Endothelial cell of umbilical vein (primary cell): Measurements from ENCODE around the gene SWT1. TPM values are rescaled to one million over a fixed set of nuclear protein-coding genes. Genes with fewer than 3 reads are reported as not detected.

Experiments used
- BruUV-seq: library from RNA; stranded (reverse); fragments of 400-500 nt; replicated peaks from 2 replicates; lab custom pipeline; 2021; lab: Mats Ljungman, UMichigan
- CTCF ChIA-PET: fragments of 300-600, 350-600 bp; sonication (Branson Sonifier 250); formaldehyde crosslinking; loops from one replicate; lab custom pipeline; 2021; ENCODE audit warnings: antibody characterized with exemption, inconsistent platforms; lab: Charles Lee
- POLR2A ChIA-PET: fragments of 300-600, 350-600 bp; sonication (Branson Sonifier 250); formaldehyde crosslinking; loops from one replicate; lab custom pipeline; 2021; ENCODE audit warnings: antibody characterized with exemption, inconsistent platforms; lab: Charles Lee
- DNase-seq: peaks from one replicate; pipeline ENCODE4 v3.0.0-alpha.2; 2011; ENCODE audit warnings: low read depth, low spot score
- FAIRE-seq: peaks from 2 replicates; lab custom pipeline; 2011; peaks lifted over from hg19 to GRCh38; lab: Jason Lieb, UNC
- H2AFZ ChIP-seq: 2 replicates; pipeline ENCODE4 v1.6.0; 2012; ENCODE audit warnings: low read depth, low read length, control low read depth, inconsistent platforms
- H3K27ac ChIP-seq: 2 replicates; pipeline ENCODE4 v1.5.1; 2011; ENCODE audit warnings: low read depth, mild to moderate bottlenecking, control low read depth, low read length, moderate library complexity; ENCODE audit not compliant: insufficient read depth
- H3K27me3 ChIP-seq, 2 experiments: 2 replicates each; pipeline versions ENCODE4 v1.6.0 to v1.6.1; 2011; ENCODE audit warnings: low read length in 2 of 2, mixed read lengths in 1 of 2; ENCODE audit not compliant: control insufficient read depth in 2 of 2, insufficient read depth in 2 of 2
- H3K36me3 ChIP-seq, 2 experiments: 2 replicates in 1 of 2; 3 replicates in 1 of 2; pipeline ENCODE4 v1.5.1; 2011; ENCODE audit warnings: low read length in 2 of 2, mild to moderate bottlenecking in 1 of 2, moderate library complexity in 1 of 2; ENCODE audit not compliant: control insufficient read depth in 2 of 2, insufficient read depth in 2 of 2; ENCODE audit errors: extremely low read depth in 1 of 2
- H3K4me1 ChIP-seq: 3 replicates; pipeline ENCODE4 v1.5.1; 2011; ENCODE audit warnings: mild to moderate bottlenecking, low read length; ENCODE audit not compliant: control insufficient read depth, insufficient read depth; ENCODE audit errors: extremely low read depth
- H3K4me2 ChIP-seq: 2 replicates; pipeline ENCODE4 v1.6.1; 2011; ENCODE audit warnings: low read length, control low read depth, mixed read lengths; ENCODE audit not compliant: insufficient read depth
- H3K4me3 ChIP-seq, 3 experiments: fragments of 200-600 bp in 1 of 3; sonication (generic), shearing (Covaris generic) in 1 of 3; replicated peaks in 1 of 3; 2 replicates each; pipeline ENCODE4 v1.5.1; 2011 to 2016; ENCODE audit warnings: control low read depth in 3 of 3, low read length in 3 of 3, mild to moderate bottlenecking in 2 of 3, inconsistent platforms in 1 of 3, low read depth in 1 of 3, moderate library complexity in 1 of 3; ENCODE audit not compliant: insufficient read depth in 1 of 3
- H3K79me2 ChIP-seq: 2 replicates; pipeline ENCODE4 v1.6.0; 2012; ENCODE audit warnings: low read length, inconsistent platforms; ENCODE audit not compliant: control insufficient read depth, insufficient read depth
- H3K9ac ChIP-seq: replicated peaks from 2 replicates; pipeline ENCODE3; 2011; ENCODE audit warnings: low read length, control low read depth; ENCODE audit not compliant: insufficient read depth; ENCODE audit errors: extremely low read depth
- H3K9me1 ChIP-seq: replicated peaks from 3 replicates; pipeline ENCODE4 v1.6.0; 2011; ENCODE audit warnings: mild to moderate bottlenecking, low read length; ENCODE audit not compliant: control insufficient read depth, insufficient read depth; ENCODE audit errors: extremely low read depth
- H3K9me3 ChIP-seq: replicated peaks from 2 replicates; pipeline ENCODE4 v1.5.1; 2012; ENCODE audit warnings: low read length, inconsistent platforms; ENCODE audit not compliant: control insufficient read depth, insufficient read depth
- H4K20me1 ChIP-seq: replicated peaks from 2 replicates; pipeline ENCODE3; 2011; ENCODE audit warnings: mild to moderate bottlenecking, low read length; ENCODE audit not compliant: control insufficient read depth, insufficient read depth; ENCODE audit errors: extremely low read depth
- EZH2 ChIP-seq: IDR thresholded peaks from 2 replicates; pipeline ENCODE4 v1.6.1; 2012; ENCODE audit warnings: borderline replicate concordance, low read depth, mild to moderate bottlenecking, moderate library complexity, low read length, inconsistent platforms; ENCODE audit not compliant: severe bottlenecking
- FOS ChIP-seq: IDR thresholded peaks from 2 replicates; pipeline ENCODE4 v1.6.1; 2011; ENCODE audit warnings: mild to moderate bottlenecking, low read length, moderate library complexity, borderline replicate concordance; ENCODE audit not compliant: insufficient read depth
- GATA2 ChIP-seq: IDR thresholded peaks from 2 replicates; pipeline ENCODE4 v1.7.0; 2011; ENCODE audit warnings: low read depth, mild to moderate bottlenecking, moderate library complexity, mixed read lengths, low read length; ENCODE audit not compliant: insufficient read length, insufficient read depth
- JUN ChIP-seq: IDR thresholded peaks from 2 replicates; pipeline ENCODE4 v1.6.1; 2011; ENCODE audit warnings: borderline replicate concordance, low read depth; ENCODE audit not compliant: insufficient read length, insufficient read depth
- MAX ChIP-seq: IDR thresholded peaks from 2 replicates; pipeline ENCODE4 v1.6.1; 2011; ENCODE audit not compliant: insufficient read depth, insufficient read length
- MYC ChIP-seq: IDR thresholded peaks from one replicate; pipeline ENCODE4 v1.6.1; 2011; ENCODE audit warnings: mild to moderate bottlenecking, low read depth, low read length
- POLR2A ChIP-seq: IDR thresholded peaks from 2 replicates; pipeline ENCODE4 v1.6.1; 2012; ENCODE audit warnings: low read depth, mild to moderate bottlenecking, control low read depth, low read length
- POLR2AphosphoS5 ChIP-seq: IDR thresholded peaks from 2 replicates; pipeline ENCODE4 v1.6.1; 2012; ENCODE audit warnings: low read depth, mild to moderate bottlenecking, control low read depth, low read length, moderate library complexity; ENCODE audit not compliant: insufficient read depth
- dilution Hi-C: fragments of 300-500 bp; cut with MboI; formaldehyde crosslinking; loops from one replicate; pipeline ENCODE4 v1.15.0; 2019; ENCODE audit warnings: low sequenced_read_pairs; ENCODE audit not compliant: extremely low pct_ligation_motif_present
- intact Hi-C: fragments of 100-400 bp; cut with micrococcal nuclease; formaldehyde crosslinking; loops from one replicate; pipeline ENCODE4 v1.10.0; 2022
- polyA plus RNA-seq, 4 experiments: library from polyadenylated mRNA; depleted of rRNA in 3 of 4; stranded (reverse) in 3 of 4; unstranded in 1 of 4; fragments of >200 nt; gene quantifications; 2 replicates each; pipeline versions ENCODE4 v1.2.1 to v1.2.3, GENCODE V29; 2011 to 2012; ENCODE audit warnings: missing spikeins in 1 of 4
- total RNA-seq: library from RNA; stranded (reverse); gene quantifications from 2 replicates; pipeline ENCODE4 v1.2.3, GENCODE V29; 2021
- TF ChIP-seq, protein P1 (sequence below), 2 donors: IDR thresholded peaks; 1 replicate in 1 of 2; 2 replicates in 1 of 2; pipeline ENCODE4 v1.5.1; 2011; ENCODE audit warnings: low read length in 2 of 2, mild to moderate bottlenecking in 2 of 2, moderate library complexity in 2 of 2, control low read depth in 1 of 2, inconsistent platforms in 1 of 2, low read depth in 1 of 2; ENCODE audit not compliant: insufficient read depth in 1 of 2; ENCODE audit errors: extremely low read depth in 1 of 2

Gene SWT1
- total and polyA plus RNA-seq, 2 donors (not counting 3 experiments of a cell fraction or from before 2014, with no cell fraction given), result 1.0 to 4.3 TPM

DNA sequence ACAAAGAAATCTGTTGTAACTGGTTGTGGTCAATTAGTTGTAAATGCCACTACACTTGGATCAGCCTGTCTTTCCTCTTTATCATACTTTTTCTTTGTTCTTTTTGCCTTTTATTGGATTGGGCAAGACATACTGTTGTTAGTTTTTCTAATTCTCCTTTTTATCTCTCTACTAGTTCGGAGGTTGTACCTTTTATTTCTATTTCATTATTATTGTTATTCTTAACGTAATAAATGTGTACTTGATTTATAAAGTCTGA, 100.9 kb downstream of the SWT1 start:
- no peaks in the 10 kb centered on the region for H3K9me1 ChIP-seq
- H2AFZ ChIP-seq, result no peak overlapping the region
- ChIA-PET CTCF (interaction anchor here (1.5 kb wide), 1 partner anchor 14 kb away, joined by 4 read pairs; no protein-coding TSS in a partner anchor), POLR2A (no interaction called here)
- dilution Hi-C loops, result no loop called here
- intact Hi-C loops, result no loop called here
- no peak for DNase-seq
- no TSS peak for BruUV-seq
- TF ChIP-seq FOS, result no peak
- TF ChIP-seq, protein P1, sequence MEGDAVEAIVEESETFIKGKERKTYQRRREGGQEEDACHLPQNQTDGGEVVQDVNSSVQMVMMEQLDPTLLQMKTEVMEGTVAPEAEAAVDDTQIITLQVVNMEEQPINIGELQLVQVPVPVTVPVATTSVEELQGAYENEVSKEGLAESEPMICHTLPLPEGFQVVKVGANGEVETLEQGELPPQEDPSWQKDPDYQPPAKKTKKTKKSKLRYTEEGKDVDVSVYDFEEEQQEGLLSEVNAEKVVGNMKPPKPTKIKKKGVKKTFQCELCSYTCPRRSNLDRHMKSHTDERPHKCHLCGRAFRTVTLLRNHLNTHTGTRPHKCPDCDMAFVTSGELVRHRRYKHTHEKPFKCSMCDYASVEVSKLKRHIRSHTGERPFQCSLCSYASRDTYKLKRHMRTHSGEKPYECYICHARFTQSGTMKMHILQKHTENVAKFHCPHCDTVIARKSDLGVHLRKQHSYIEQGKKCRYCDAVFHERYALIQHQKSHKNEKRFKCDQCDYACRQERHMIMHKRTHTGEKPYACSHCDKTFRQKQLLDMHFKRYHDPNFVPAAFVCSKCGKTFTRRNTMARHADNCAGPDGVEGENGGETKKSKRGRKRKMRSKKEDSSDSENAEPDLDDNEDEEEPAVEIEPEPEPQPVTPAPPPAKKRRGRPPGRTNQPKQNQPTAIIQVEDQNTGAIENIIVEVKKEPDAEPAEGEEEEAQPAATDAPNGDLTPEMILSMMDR (IDR thresholded peaks at IDR 0.05; ENCODE audit: extremely low read depth in 1 of 2, insufficient read depth in 1 of 2, low read depth in 1 of 2, low read length in 2 of 2), result no peak
- TF ChIP-seq GATA2, result no peak
- no peak for TF ChIP-seq JUN
- TF ChIP-seq EZH2, result no peak
- TF ChIP-seq POLR2A, result no peak
- H3K9ac ChIP-seq, result no peak overlapping the region
- H3K36me3 ChIP-seq, result no peaks in the 10 kb centered on the region
- peaks cover 9% of the 10 kb centered on the region for H3K4me1 ChIP-seq
- H3K4me2 ChIP-seq, result no peak overlapping the region
- no peak overlapping the region for H3K4me3 ChIP-seq
- no peak overlapping the region for H3K27ac ChIP-seq
- H3K27me3 ChIP-seq, result no peaks in the 10 kb centered on the region
- no peaks in the 10 kb centered on the region for H4K20me1 ChIP-seq
- H3K9me3 ChIP-seq, result no peaks in the 10 kb centered on the region
- FAIRE-seq, result no peak
- H3K79me2 ChIP-seq, result no peaks in the 10 kb centered on the region

GRCh38 chr1:185258676-185259075, 101.7 kb downstream of the SWT1 start:
- ChIA-PET CTCF (interaction anchor here (1.4 to 1.5 kb wide), 2 partner anchors 10 to 14 kb away, joined by 4 read pairs; no protein-coding TSS in a partner anchor), POLR2A (no interaction called here)
- Histone ChIP-seq H2AFZ (no peak overlapping the region), H3K36me3 (no peaks in the 10 kb centered on the region), H3K27me3 (no peaks in the 10 kb centered on the region), H4K20me1 (no peaks in the 10 kb centered on the region), H3K9me3 (no peaks in the 10 kb centered on the region), H3K4me2 (no peak overlapping the region), H3K9me1 (no peaks in the 10 kb centered on the region), H3K4me3 (no peak overlapping the region), H3K9ac (no peak overlapping the region), H3K27ac (no peak overlapping the region), H3K79me2 (no peaks in the 10 kb centered on the region), H3K4me1 (peaks cover 9% of the 10 kb centered on the region)
- DNase-seq (no peak), FAIRE-seq (no peak)
- dilution Hi-C loops (no loop called here), intact Hi-C loops (no loop called here)
- TF ChIP-seq, protein P1 (IDR thresholded peaks at IDR 0.05; ENCODE audit: extremely low read depth in 1 of 2, insufficient read depth in 1 of 2, low read depth in 1 of 2, low read length in 2 of 2), result no peak
- TF ChIP-seq JUN, result no peak
- no peak for TF ChIP-seq GATA2
- no peak for TF ChIP-seq MYC
- no peak for TF ChIP-seq POLR2AphosphoS5
- TF ChIP-seq POLR2A, result no peak
- no peak for TF ChIP-seq MAX
- no peak for TF ChIP-seq EZH2
- no peak for TF ChIP-seq FOS
- no TSS peak for BruUV-seq
